ENCODE measurements around the gene MTX3. TPM values are rescaled to one million over a fixed set of nuclear protein-coding genes. Genes with fewer than 3 reads are reported as not detected.

The MTX3 gene
- total and polyA plus RNA-seq, 4 donors, result 4.2 to 22.6 (median 9.1) TPM

GRCh38 chr5:79990205-79990597, 861 bp downstream of the MTX3 start:
- TF ChIP-seq CTCF (IDR thresholded peaks at IDR 0.05; ENCODE audit: control extremely low read depth, extremely low read depth), result no peak
- Histone ChIP-seq H3K36me3 (ENCODE audit: control insufficient read depth in 4 of 4, insufficient read depth in 4 of 4, low read length in 4 of 4) (peaks cover 0 to 22% (median 6%) of the 10 kb centered on the region in 4 donors), H3K9ac (ENCODE audit: insufficient read depth in 1 of 2, low read length in 2 of 2) (peak overlapping the region in 1 of 2 donors; percentile 53), H3K27me3 (ENCODE audit: control insufficient read depth in 3 of 3, insufficient read depth in 3 of 3, low read length in 2 of 3) (no peaks in the 10 kb centered on the region), H3K9me3 (ENCODE audit: control insufficient read depth in 4 of 4, insufficient read depth in 3 of 4, low read length in 3 of 4) (no peaks in the 10 kb centered on the region), H3K4me1 (ENCODE audit: control insufficient read depth in 5 of 5, insufficient read depth in 5 of 5, low read length in 5 of 5) (peaks cover 0 to 11% (median 6%) of the 10 kb centered on the region in 5 donors), H3K4me3 (no peak overlapping the region), H3K27ac (ENCODE audit: low read depth in 1 of 2, low read length in 1 of 2) (peak overlapping the region in 1 of 2 donors; percentile 73)
- ATAC-seq (ENCODE audit: insufficient read depth, low FRiP score), result no peak
- WGBS, 2 donors, result 73 to 80% methylated on average over 6 of the region's 6 CpGs
- no peak for DNase-seq

- TF ChIP-seq CTCF (IDR thresholded peaks at IDR 0.05; ENCODE audit: control extremely low read depth, extremely low read depth), result no peak
- DNase-seq (no peak), ATAC-seq (ENCODE audit: insufficient read depth, low FRiP score) (no peak)
- Histone ChIP-seq H3K27ac (ENCODE audit: low read depth in 1 of 2, low read length in 1 of 2) (no peak overlapping the region), H3K4me1 (ENCODE audit: control insufficient read depth in 5 of 5, insufficient read depth in 5 of 5, low read length in 5 of 5) (peaks cover 0 to 6% (median 0%) of the 10 kb centered on the region in 5 donors), H3K4me3 (no peak overlapping the region), H3K36me3 (ENCODE audit: control insufficient read depth in 4 of 4, insufficient read depth in 4 of 4, low read length in 4 of 4) (peaks cover 4 to 30% (median 18%) of the 10 kb centered on the region in 4 donors), H3K27me3 (ENCODE audit: control insufficient read depth in 3 of 3, insufficient read depth in 3 of 3, low read length in 2 of 3) (no peaks in the 10 kb centered on the region), H3K9ac (ENCODE audit: insufficient read depth in 1 of 2, low read length in 2 of 2) (no peak overlapping the region), H3K9me3 (ENCODE audit: control insufficient read depth in 4 of 4, insufficient read depth in 3 of 4, low read length in 3 of 4) (no peaks in the 10 kb centered on the region)
These were observed 4.8 kb downstream of the MTX3 start for GRCh38 chr5:79986260-79986659.

GRCh38 chr5:79985288-79985687, 5.8 kb downstream of the MTX3 start:
- no peak overlapping the region for H3K27ac ChIP-seq (ENCODE audit: low read depth in 1 of 2, low read length in 1 of 2)
- H3K4me1 ChIP-seq (ENCODE audit: control insufficient read depth in 5 of 5, insufficient read depth in 5 of 5, low read length in 5 of 5), result peaks cover 0 to 4% (median 0%) of the 10 kb centered on the region in 5 donors
- H3K4me3 ChIP-seq, result no peak overlapping the region
- peaks cover 4 to 32% (median 18%) of the 10 kb centered on the region in 4 donors for H3K36me3 ChIP-seq (ENCODE audit: control insufficient read depth in 4 of 4, insufficient read depth in 4 of 4, low read length in 4 of 4)
- no peaks in the 10 kb centered on the region for H3K9me3 ChIP-seq (ENCODE audit: control insufficient read depth in 4 of 4, insufficient read depth in 3 of 4, low read length in 3 of 4)
- TF ChIP-seq CTCF (IDR thresholded peaks at IDR 0.05; ENCODE audit: control extremely low read depth, extremely low read depth), result no peak
- WGBS, 2 donors, result 77 to 85% methylated on average over 2 of the region's 2 CpGs
- H3K27me3 ChIP-seq (ENCODE audit: control insufficient read depth in 3 of 3, insufficient read depth in 3 of 3, low read length in 2 of 3), result no peaks in the 10 kb centered on the region
- ATAC-seq (ENCODE audit: insufficient read depth, low FRiP score), result no peak
- no peak overlapping the region for H3K9ac ChIP-seq (ENCODE audit: insufficient read depth in 1 of 2, low read length in 2 of 2)
- DNase-seq, result no peak

- no peak for DNase-seq
- H3K9me3 ChIP-seq (ENCODE audit: control insufficient read depth in 4 of 4, insufficient read depth in 3 of 4, low read length in 3 of 4), result no peaks in the 10 kb centered on the region
- H3K9ac ChIP-seq (ENCODE audit: insufficient read depth in 1 of 2, low read length in 2 of 2), result no peak overlapping the region
- no peaks in the 10 kb centered on the region for H3K27me3 ChIP-seq (ENCODE audit: control insufficient read depth in 3 of 3, insufficient read depth in 3 of 3, low read length in 2 of 3)
- peaks cover 4 to 32% (median 18%) of the 10 kb centered on the region in 4 donors for H3K36me3 ChIP-seq (ENCODE audit: control insufficient read depth in 4 of 4, insufficient read depth in 4 of 4, low read length in 4 of 4)
- ATAC-seq (ENCODE audit: insufficient read depth, low FRiP score), result no peak
- no peaks in the 10 kb centered on the region for H3K4me1 ChIP-seq (ENCODE audit: control insufficient read depth in 5 of 5, insufficient read depth in 5 of 5, low read length in 5 of 5)
- no peak overlapping the region for H3K27ac ChIP-seq (ENCODE audit: low read depth in 1 of 2, low read length in 1 of 2)
- no peak overlapping the region for H3K4me3 ChIP-seq
- no peak for TF ChIP-seq CTCF (IDR thresholded peaks at IDR 0.05; ENCODE audit: control extremely low read depth, extremely low read depth)
These were observed 6.7 kb downstream of the MTX3 start for GRCh38 chr5:79984363-79984762.

All from lung (tissue), 12 donors.